Measurements from ENCODE around the gene FTO. TPM values are rescaled to one million over a fixed set of nuclear protein-coding genes. Genes with fewer than 3 reads are reported as not detected.

FTO gene
- total RNA-seq, 4 donors from 2014 or later: 63.2 to 151 (median 105) TPM

DNA sequence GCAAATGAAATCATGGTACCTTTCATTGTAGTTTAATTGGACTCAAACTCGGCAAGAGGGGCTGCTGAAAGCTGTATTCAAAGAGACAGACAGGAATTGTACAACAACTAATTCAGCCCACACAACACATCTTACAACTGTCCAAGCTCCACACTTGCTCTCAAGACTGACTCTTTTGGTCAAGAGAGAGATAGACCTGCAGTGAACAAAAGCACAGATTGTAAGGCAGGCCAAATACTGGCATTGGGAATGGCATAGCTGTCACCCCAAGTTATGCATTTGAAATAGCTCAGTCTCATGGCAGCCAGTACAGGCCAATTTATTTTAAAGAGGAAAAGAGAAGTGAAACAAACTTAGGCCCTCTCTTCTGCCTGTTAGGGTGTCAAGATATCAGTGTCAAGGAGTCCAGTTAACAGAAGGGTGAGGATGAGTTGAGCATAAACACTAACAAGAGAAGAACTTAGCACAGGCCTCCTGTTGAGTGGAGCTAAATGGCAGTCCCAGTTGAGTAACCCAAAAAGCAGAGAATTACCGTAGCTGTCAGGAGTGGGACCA is 366.9 kb downstream of the FTO start:
- no peak overlapping the region for H3K27ac ChIP-seq
- intact Hi-C loops (cut with DNase I; ENCODE audit: low total_unique reads): no loop called here
- H3K4me1 ChIP-seq: no peaks in the 10 kb centered on the region
- TF ChIP-seq POLR2A (IDR thresholded peaks at IDR 0.05): no peak
- TF ChIP-seq CTCF (IDR thresholded peaks at IDR 0.05): no peak
- no peaks in the 10 kb centered on the region for H3K36me3 ChIP-seq
- H3K9me3 ChIP-seq: no peaks in the 10 kb centered on the region
- DNase-seq: no peak
- H3K4me3 ChIP-seq: no peak overlapping the region
- H3K27me3 ChIP-seq: no peaks in the 10 kb centered on the region

DNA sequence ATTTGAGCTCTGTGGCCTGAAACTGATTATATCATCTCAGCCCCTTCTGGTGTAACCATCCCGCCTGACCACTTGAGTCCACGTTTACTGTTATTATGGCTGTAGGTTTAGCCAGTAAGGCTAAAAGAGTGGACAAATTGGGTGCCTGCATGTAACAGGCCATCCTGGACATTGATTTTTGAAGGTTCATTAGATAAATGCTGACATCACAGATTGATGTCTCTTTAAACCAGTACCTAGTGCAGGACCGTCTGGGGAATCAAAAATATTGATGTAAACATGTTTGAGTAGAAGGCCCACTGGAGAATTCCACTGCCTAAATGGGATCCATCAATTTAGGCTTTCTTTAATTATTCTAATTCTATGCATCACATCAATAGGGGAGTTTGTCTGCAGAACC is 367.6 kb downstream of the FTO start:
- no peak for TF ChIP-seq CTCF (IDR thresholded peaks at IDR 0.05)
- no peak for TF ChIP-seq POLR2A (IDR thresholded peaks at IDR 0.05)
- Histone ChIP-seq H3K27ac (no peak overlapping the region), H3K4me3 (no peak overlapping the region), H3K9me3 (no peaks in the 10 kb centered on the region), H3K4me1 (no peaks in the 10 kb centered on the region), H3K36me3 (no peaks in the 10 kb centered on the region), H3K27me3 (no peaks in the 10 kb centered on the region)
- no peak for DNase-seq
- intact Hi-C loops (cut with DNase I; ENCODE audit: low total_unique reads): no loop called here

DNA sequence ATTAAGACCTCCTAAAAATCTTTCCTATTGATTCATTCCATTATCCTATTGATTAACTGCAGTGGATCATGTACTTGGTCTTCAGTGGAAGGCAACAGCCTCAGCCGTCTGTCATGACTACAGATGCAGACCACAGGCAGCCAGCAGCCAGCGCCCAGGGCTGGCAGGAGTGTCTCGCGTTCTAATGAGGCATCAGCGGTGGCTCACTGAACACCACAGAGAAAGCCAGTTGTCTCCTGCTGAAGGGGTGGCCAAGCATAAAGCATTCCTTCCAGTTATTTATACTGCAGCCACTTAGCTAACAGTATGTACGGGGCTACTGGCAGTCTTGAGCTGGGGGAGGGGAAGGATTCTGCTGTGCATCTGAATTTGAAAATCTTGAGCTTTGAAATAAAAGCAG is 368.3 kb downstream of the FTO start:
- Histone ChIP-seq H3K9me3 (no peaks in the 10 kb centered on the region), H3K27ac (no peak overlapping the region), H3K36me3 (no peaks in the 10 kb centered on the region), H3K4me3 (no peak overlapping the region), H3K4me1 (no peaks in the 10 kb centered on the region), H3K27me3 (no peaks in the 10 kb centered on the region)
- intact Hi-C loops (cut with DNase I; ENCODE audit: low total_unique reads): no loop called here
- TF ChIP-seq CTCF (IDR thresholded peaks at IDR 0.05) (no peak), POLR2A (IDR thresholded peaks at IDR 0.05) (no peak)
- DNase-seq: no peak

DNA sequence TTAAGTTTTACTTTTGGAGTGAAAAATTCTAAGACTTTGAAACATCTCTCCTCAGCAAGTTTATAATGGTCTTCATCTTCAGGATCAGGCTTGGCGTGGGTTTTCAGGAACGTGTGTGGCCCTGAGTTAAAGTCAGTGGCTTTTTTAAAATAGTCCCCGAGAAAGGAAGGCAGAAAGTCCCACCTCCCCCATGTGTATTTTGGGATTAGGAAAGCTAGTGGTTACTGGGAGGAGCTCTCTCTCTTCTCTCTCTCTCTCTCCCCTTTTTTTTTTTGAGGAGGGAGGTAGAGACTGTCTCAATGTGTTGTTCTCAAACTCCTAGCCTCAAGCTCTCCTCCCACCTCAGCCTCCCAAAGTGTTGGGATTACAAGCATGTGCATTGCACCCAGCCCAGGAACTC is 369.4 kb downstream of the FTO start:
- H3K9me3 ChIP-seq: no peaks in the 10 kb centered on the region
- H3K27ac ChIP-seq: no peak overlapping the region
- H3K4me1 ChIP-seq: no peaks in the 10 kb centered on the region
- DNase-seq: no peak
- H3K4me3 ChIP-seq: no peak overlapping the region
- TF ChIP-seq CTCF (IDR thresholded peaks at IDR 0.05): no peak
- TF ChIP-seq POLR2A (IDR thresholded peaks at IDR 0.05): no peak
- H3K27me3 ChIP-seq: no peaks in the 10 kb centered on the region
- no peaks in the 10 kb centered on the region for H3K36me3 ChIP-seq
- intact Hi-C loops (cut with DNase I; ENCODE audit: low total_unique reads): no loop called here

GRCh38 chr16:54075446-54075845 is 371.5 kb downstream of the FTO start:
- H3K27me3 ChIP-seq: no peaks in the 10 kb centered on the region
- H3K4me1 ChIP-seq: no peaks in the 10 kb centered on the region
- no peaks in the 10 kb centered on the region for H3K9me3 ChIP-seq
- H3K4me3 ChIP-seq: no peak overlapping the region
- no peak for DNase-seq
- no peaks in the 10 kb centered on the region for H3K36me3 ChIP-seq
- TF ChIP-seq POLR2A (IDR thresholded peaks at IDR 0.05) (no peak), CTCF (IDR thresholded peaks at IDR 0.05) (no peak)
- H3K27ac ChIP-seq: no peak overlapping the region
- intact Hi-C loops (cut with DNase I; ENCODE audit: low total_unique reads): no loop called here

Measured in uterus (tissue), 4 donors.